HepG2 (cell line): ENCODE results near the gene TMEM239.

ENCODE experiments used
- BRCA1 ChIP-seq: sonication (generic); formaldehyde crosslinking; IDR thresholded peaks from 2 replicates; pipeline ENCODE4 v1.4.0; 2020; ENCODE audit warnings: missing genetic modification reagents
- CBX5 ChIP-seq: sonication (generic); formaldehyde crosslinking; IDR thresholded peaks from 2 replicates; pipeline ENCODE4 v1.4.0; 2020; ENCODE audit warnings: missing genetic modification reagents, borderline replicate concordance
- CHCHD3 ChIP-seq: sonication (generic); formaldehyde crosslinking; IDR thresholded peaks from 2 replicates; pipeline ENCODE4 v1.8.0; 2022; ENCODE audit warnings: mild to moderate bottlenecking, missing genetic modification reagents, moderate library complexity
- GABPA ChIP-seq, 2 experiments: IDR thresholded peaks; 2 replicates each; pipeline ENCODE4 v1.6.1; 2011 to 2016; ENCODE audit warnings: low read depth in 2 of 2, low read length in 1 of 2, missing biosample characterization in 1 of 2, missing genetic modification characterization in 1 of 2
- ISX ChIP-seq: sonication (generic); formaldehyde crosslinking; conservative IDR thresholded peaks from 2 replicates; pipeline ENCODE4 v1.5.0; 2020; ENCODE audit warnings: missing genetic modification reagents
- MAFK ChIP-seq, 2 experiments: IDR thresholded peaks in 1 of 2; conservative IDR thresholded peaks in 1 of 2; 2 replicates each; pipeline ENCODE4 v1.6.1; 2011; ENCODE audit warnings: improper control_type of control experiment in 2 of 2, low read length in 2 of 2
- MXI1 ChIP-seq: IDR thresholded peaks from 3 replicates; pipeline ENCODE4 v1.6.1; 2012; ENCODE audit warnings: low read depth, low read length, inconsistent platforms, borderline replicate concordance
- YEATS2 ChIP-seq: sonication (generic); formaldehyde crosslinking; IDR thresholded peaks from 2 replicates; pipeline ENCODE4 v1.4.0; 2020; ENCODE audit warnings: missing genetic modification reagents, borderline replicate concordance
- TF ChIP-seq, protein P1 (sequence below): sonication (generic); formaldehyde crosslinking; IDR thresholded peaks from 2 replicates; pipeline ENCODE4 v1.5.0; 2020; ENCODE audit warnings: mild to moderate bottlenecking, missing genetic modification reagents, moderate library complexity
- TF ChIP-seq, protein P2 (sequence below): sonication (generic); formaldehyde crosslinking; IDR thresholded peaks from 2 replicates; pipeline ENCODE4 v1.5.1; 2020; ENCODE audit warnings: missing genetic modification reagents, mild to moderate bottlenecking, borderline replicate concordance
- TF ChIP-seq, protein P3 (sequence below): sonication (generic); formaldehyde crosslinking; IDR thresholded peaks from 2 replicates; pipeline ENCODE4 v1.4.0; 2020; ENCODE audit warnings: missing genetic modification reagents, borderline replicate concordance

DNA sequence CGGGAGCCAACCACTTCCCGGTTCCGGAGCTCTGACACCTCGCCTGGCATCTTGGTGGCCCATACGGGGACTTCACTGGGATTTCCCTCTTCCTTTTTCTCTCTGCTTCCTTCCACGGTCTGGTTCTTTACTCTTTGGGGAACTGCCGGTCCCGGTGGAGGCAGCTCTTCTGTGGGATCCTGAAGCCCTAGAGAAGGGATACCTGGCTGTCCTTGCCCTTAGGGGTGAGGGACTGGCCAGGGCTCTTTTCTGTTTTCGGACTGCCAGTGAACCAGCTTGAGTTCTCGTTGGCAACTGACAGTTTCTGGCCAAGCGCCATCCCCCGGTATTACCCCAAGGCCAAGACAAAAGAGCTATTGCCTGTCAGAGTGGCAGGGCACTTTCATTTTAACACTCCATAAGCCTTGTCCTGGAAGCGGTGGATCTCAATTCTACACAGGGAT is 14.9 kb upstream of the TMEM239 start:
- TF ChIP-seq, protein P1, sequence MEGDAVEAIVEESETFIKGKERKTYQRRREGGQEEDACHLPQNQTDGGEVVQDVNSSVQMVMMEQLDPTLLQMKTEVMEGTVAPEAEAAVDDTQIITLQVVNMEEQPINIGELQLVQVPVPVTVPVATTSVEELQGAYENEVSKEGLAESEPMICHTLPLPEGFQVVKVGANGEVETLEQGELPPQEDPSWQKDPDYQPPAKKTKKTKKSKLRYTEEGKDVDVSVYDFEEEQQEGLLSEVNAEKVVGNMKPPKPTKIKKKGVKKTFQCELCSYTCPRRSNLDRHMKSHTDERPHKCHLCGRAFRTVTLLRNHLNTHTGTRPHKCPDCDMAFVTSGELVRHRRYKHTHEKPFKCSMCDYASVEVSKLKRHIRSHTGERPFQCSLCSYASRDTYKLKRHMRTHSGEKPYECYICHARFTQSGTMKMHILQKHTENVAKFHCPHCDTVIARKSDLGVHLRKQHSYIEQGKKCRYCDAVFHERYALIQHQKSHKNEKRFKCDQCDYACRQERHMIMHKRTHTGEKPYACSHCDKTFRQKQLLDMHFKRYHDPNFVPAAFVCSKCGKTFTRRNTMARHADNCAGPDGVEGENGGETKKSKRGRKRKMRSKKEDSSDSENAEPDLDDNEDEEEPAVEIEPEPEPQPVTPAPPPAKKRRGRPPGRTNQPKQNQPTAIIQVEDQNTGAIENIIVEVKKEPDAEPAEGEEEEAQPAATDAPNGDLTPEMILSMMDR: no peak
- no peak for TF ChIP-seq MAFK (conservative IDR thresholded peaks at IDR 0.05 in 1 of 2, IDR thresholded peaks at IDR 0.05 in 1 of 2; ENCODE audit: low read length in 2 of 2)
- no peak for TF ChIP-seq CHCHD3 (CRISPR knock-in tag)
- TF ChIP-seq, protein P2, sequence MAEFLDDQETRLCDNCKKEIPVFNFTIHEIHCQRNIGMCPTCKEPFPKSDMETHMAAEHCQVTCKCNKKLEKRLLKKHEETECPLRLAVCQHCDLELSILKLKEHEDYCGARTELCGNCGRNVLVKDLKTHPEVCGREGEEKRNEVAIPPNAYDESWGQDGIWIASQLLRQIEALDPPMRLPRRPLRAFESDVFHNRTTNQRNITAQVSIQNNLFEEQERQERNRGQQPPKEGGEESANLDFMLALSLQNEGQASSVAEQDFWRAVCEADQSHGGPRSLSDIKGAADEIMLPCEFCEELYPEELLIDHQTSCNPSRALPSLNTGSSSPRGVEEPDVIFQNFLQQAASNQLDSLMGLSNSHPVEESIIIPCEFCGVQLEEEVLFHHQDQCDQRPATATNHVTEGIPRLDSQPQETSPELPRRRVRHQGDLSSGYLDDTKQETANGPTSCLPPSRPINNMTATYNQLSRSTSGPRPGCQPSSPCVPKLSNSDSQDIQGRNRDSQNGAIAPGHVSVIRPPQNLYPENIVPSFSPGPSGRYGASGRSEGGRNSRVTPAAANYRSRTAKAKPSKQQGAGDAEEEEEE: no peak
- no peak for TF ChIP-seq CBX5
- TF ChIP-seq, protein P3, sequence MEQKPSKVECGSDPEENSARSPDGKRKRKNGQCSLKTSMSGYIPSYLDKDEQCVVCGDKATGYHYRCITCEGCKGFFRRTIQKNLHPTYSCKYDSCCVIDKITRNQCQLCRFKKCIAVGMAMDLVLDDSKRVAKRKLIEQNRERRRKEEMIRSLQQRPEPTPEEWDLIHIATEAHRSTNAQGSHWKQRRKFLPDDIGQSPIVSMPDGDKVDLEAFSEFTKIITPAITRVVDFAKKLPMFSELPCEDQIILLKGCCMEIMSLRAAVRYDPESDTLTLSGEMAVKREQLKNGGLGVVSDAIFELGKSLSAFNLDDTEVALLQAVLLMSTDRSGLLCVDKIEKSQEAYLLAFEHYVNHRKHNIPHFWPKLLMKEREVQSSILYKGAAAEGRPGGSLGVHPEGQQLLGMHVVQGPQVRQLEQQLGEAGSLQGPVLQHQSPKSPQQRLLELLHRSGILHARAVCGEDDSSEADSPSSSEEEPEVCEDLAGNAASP (CRISPR knock-in tag): no peak
- no peak for TF ChIP-seq BRCA1
- TF ChIP-seq YEATS2 (CRISPR knock-in tag): no peak
- TF ChIP-seq GABPA (IDR thresholded peaks at IDR 0.05; ENCODE audit: low read depth, low read length): no peak
- TF ChIP-seq GABPA (CRISPR knock-in tag; IDR thresholded peaks at IDR 0.05; ENCODE audit: low read depth): no peak
- no peak for TF ChIP-seq MXI1
- TF ChIP-seq ISX (CRISPR knock-in tag): no peak
